Motor neuron (in vitro differentiated cells): ENCODE data around the gene SLC12A6. TPM values are rescaled to one million over a fixed set of nuclear protein-coding genes. Genes with fewer than 3 reads are reported as not detected.

Source experiments
- ATAC-seq, 8 experiments: fragments of 200-7000 bp; cut with Tn5 transposase; replicated peaks in 6 of 8; 2 replicates each; pipeline ENCODE4 v1.8.0; 2021; ENCODE audit warnings: mild to moderate bottlenecking in 8 of 8, moderate library complexity in 8 of 8
- H3K27ac ChIP-seq, 2 donors: fragments of 250-450 bp; sonication (Bioruptor Pico); 2 replicates each; pipeline ENCODE4 v1.9.0; 2021; ENCODE audit warnings: antibody characterized with exemption in 2 of 2, mild to moderate bottlenecking in 2 of 2, moderate library complexity in 1 of 2
- H3K4me1 ChIP-seq, 2 donors: fragments of 250-450 bp; sonication (Bioruptor Pico); replicated peaks in 1 of 2; 2 replicates each; pipeline ENCODE4 v1.6.1; 2021; ENCODE audit warnings: antibody characterized with exemption in 2 of 2, mild to moderate bottlenecking in 2 of 2, moderate library complexity in 1 of 2
- H3K4me3 ChIP-seq, 5 donors: fragments of 250-450 bp; sonication (Bioruptor Pico); 2 replicates each; pipeline ENCODE4 v1.9.0; 2021; ENCODE audit warnings: antibody characterized with exemption in 5 of 5, mild to moderate bottlenecking in 5 of 5, moderate library complexity in 4 of 5
- WGBS, 10 experiments: fragments of 450-650 bp; shearing (Covaris generic); methylation state at CpG; one replicate each; pipeline ENCODE4 v1.0.0; 2022; 5-methylcytosine and 5-hydroxymethylcytosine counted together
- in situ Hi-C, 9 experiments: fragments of 400-800 bp; cut with MboI; loops; one replicate each; pipeline ENCODE4 v1.15.0; 2021; ENCODE audit warnings: low sequenced_read_pairs in 9 of 9, low pct_unique_long_range_greater_than_20kb in 2 of 9; ENCODE audit not compliant: unreplicated experiment in 9 of 9
- total RNA-seq, 8 experiments: library from RNA; unstranded; fragments of 300-600 nt; gene quantifications; 2 replicates each; pipeline versions ENCODE4 v1.2.3 to v1.2.4, GENCODE V29; 2022

The SLC12A6 gene
- total RNA-seq, 8 experiments from 2014 or later, result 9.6 to 21.8 (median 13.7) TPM

- in situ Hi-C loops, result loop anchor here in 2 of 9 experiments (25.0 kb wide), 2 partner anchors 100 to 250 kb away; partner anchors contain the start of gene EMC4 (in 2 of the 2)
- Histone ChIP-seq H3K4me3 (peak overlapping the region; percentile 67 to 98 (median 77)), H3K4me1 (peaks cover 14 to 25% of the 10 kb centered on the region in 2 donors), H3K27ac (peak overlapping the region; percentile 80 to 90)
- WGBS, 10 experiments, result 0 to 40% (median 5%) methylated on average over 1 to 8 of the region's 26 CpGs; no CpG with 5 or more reads in 2 of the 10 experiments
- ATAC-seq, result peak in 1 of 8 experiments; percentile 22
Observed at GRCh38 chr15:34336991-34337556, 507 bp downstream of the SLC12A6 start.

DNA sequence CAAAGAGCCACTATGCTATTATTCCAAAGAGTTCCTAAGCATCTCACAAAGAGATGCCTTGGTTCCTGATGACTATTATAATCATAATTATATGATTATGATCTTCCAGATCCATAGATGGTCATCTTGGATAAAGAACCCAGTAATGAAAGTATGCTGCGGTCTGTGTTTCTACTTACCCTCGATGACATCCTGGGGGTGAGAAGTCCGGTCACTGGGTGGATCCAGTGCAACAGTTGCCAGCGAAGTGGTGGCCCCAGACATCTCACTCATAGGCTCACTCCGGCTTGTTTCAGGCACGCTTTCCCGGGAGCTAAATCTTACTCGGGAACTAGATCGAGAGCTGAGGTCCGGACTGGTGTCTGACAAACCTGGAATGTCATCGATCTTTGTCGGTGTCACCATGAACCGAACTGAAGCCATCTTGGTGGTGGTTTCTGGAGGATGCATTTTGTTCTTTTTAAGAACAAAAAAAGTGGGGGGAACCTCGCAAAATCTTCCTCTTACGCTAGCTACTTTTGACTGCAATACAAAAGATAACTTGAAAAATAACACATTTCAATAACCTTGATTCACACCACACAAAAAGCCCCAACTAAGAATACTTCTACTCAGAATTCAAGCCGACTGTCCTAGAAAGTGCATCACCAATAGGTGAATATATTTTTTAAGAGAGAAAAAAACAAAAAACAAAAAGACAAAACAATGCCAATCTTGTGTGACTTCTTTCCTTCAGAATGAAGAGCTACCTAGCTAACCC is 1.2 kb downstream of the SLC12A6 start:
- ATAC-seq, result no peak
- WGBS, 10 experiments, result 75 to 97% (median 84%) methylated on average over 2 to 12 of the region's 16 CpGs; no CpG with 5 or more reads in 1 of the 10 experiments

DNA sequence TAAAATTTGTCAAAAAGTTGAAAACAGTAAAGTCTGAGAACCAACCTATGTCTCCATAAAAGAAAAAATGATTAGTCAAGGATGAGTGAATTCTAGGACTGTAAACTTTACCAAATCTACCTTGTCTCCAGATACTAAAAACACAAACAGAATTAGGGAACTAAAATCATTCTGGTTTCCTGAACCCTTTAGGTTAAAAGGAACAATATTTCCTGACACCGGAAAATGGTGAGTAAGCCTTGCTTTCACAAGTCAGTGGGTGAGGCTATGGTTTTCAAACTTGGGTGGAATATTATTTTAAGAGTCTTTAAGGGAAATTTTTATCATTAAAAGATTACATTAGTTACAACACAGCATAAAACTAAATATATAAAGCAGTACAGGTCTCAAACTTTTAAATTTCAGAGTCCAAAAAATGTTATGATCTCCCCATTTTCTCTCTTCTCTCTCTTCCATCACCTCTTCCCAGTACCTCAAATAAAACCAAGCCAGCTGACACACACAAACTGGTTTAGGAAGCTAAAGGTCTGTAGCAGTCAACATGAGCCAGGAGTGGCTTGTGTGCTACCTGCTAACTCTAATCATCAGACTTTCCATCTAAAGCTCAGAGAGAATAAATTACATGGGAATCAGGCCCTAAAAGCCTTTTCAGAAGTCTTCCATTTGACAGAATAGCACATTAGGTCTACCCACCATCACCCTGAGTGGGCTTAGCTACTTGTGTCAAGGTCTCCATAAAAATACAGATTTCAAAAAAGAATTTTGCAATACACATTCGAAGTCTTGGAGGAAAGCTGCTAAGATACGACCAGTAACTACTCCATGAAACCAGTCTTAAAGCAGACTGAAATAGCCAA is 2.2 kb downstream of the SLC12A6 start:
- peak overlapping the region in 1 of 5 donors; percentile 8 for H3K4me3 ChIP-seq
- in situ Hi-C loops, result loop anchor here in 2 of 9 experiments (25.0 kb wide), 2 partner anchors 98 to 248 kb away; partner anchors contain the start of gene EMC4 (in 2 of the 2)
- ATAC-seq, result no peak
- H3K27ac ChIP-seq, result no peak overlapping the region
- peaks cover 11 to 25% of the 10 kb centered on the region in 2 donors for H3K4me1 ChIP-seq
- WGBS, 10 experiments, result 37 to 100% (median 91%) methylated on average over 1 to 3 of the region's 3 CpGs; no CpG with 5 or more reads in 1 of the 10 experiments

More for the DNA sequence above, 1.2 kb downstream of the SLC12A6 start:
- Histone ChIP-seq H3K4me3 (peak overlapping the region; percentile 67 to 98 (median 77)), H3K27ac (no peak overlapping the region), H3K4me1 (peaks cover 11 to 25% of the 10 kb centered on the region in 2 donors)
- in situ Hi-C loops, result loop anchor here in 2 of 9 experiments (25.0 kb wide), 2 partner anchors 99 to 249 kb away; partner anchors contain the start of gene EMC4 (in 2 of the 2)

DNA sequence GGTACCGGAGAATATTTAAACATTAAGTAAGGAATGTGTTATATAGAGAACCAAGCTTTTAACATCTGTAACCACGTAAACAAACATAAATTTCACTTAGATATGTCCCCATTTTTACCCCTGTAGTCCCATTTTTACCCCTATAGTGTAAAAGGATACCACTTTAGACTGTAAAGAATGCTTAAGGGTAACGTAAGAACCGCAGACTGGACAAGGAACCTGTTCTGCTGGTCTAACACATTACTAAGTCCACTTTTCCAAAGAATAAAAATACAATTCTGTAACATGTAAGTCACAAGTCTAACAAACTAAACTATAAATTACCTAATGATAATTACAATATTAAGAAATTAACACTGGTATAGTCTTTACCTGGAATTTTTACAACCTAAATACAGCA is 2.9 kb downstream of the SLC12A6 start:
- no peak overlapping the region for H3K27ac ChIP-seq
- H3K4me1 ChIP-seq, result peaks cover 11 to 25% of the 10 kb centered on the region in 2 donors
- in situ Hi-C loops, result loop anchor here in 2 of 9 experiments (25.0 kb wide), 2 partner anchors 97 to 247 kb away; partner anchors contain the start of gene EMC4 (in 2 of the 2)
- ATAC-seq, result no peak
- WGBS, 10 experiments, result 66 to 89% (median 78%) methylated on average over 3 to 4 of the region's 4 CpGs
- no peak overlapping the region for H3K4me3 ChIP-seq

DNA sequence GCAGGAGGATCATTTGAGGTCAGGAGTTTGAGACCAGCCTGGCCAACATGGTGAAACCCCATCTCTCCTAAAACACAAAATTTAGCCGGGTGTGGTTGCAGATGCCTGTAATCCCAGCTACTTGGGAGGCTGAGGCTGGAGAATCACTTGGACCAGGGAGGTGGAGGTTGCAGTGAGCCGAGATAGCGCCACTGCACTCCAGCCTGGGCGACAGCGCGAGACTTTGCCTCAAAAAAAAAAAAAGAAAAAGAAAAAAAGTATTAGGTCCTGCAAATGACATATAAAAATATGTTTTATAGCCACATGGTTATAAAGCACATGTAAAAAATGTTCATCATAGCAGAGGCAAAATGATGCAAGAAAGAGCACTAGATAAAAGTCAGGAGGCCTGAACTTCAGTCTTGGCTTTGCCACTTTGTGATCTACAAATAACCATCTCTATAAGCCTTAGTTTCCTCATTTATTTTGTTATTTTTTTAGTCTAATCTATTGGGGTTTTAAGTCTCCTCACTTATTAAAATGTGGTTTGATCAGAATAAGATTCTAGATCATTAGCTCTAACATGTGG is 4.9 kb downstream of the SLC12A6 start:
- Histone ChIP-seq H3K4me3 (no peak overlapping the region), H3K4me1 (peaks cover 8 to 25% of the 10 kb centered on the region in 2 donors), H3K27ac (no peak overlapping the region)
- ATAC-seq, result no peak
- in situ Hi-C loops, result loop anchor here in 2 of 9 experiments (25.0 kb wide), 2 partner anchors 95 to 245 kb away; partner anchors contain the start of gene EMC4 (in 2 of the 2)
- 83 to 100% (median 100%) methylated on average over 1 to 6 of the region's 6 CpGs; no CpG with 5 or more reads in 1 of the 10 experiments for WGBS, 10 experiments

GRCh38 chr15:34331809-34332208 is 5.8 kb downstream of the SLC12A6 start:
- no peak for ATAC-seq
- H3K4me3 ChIP-seq, result no peak overlapping the region
- WGBS, 10 experiments, result 64 to 100% (median 89%) methylated on average over 1 to 2 of the region's 2 CpGs
- no peak overlapping the region for H3K27ac ChIP-seq
- in situ Hi-C loops, result loop anchor here in 2 of 9 experiments (25.0 kb wide), 2 partner anchors 95 to 245 kb away; partner anchors contain the start of gene EMC4 (in 2 of the 2)
- peaks cover 5 to 23% of the 10 kb centered on the region in 2 donors for H3K4me1 ChIP-seq

DNA sequence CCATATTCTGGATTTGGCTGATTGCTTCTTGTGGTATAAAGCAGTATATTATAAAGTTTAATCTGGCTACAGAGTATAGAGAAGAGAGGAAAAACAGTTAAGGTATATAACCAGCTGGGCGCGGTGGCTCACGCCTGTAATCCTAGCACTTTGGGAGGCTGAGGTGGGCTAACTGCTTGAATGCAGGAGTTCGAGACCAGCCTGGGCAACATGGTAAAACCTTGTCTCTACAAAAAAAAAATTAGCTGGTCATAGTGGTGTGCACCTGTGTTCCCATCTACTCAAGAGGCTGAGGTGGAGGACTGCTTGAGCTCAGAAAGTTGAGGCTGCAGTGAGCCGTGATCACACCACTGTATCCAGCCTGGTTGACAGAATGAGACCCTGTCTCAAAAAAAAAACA is 7.3 kb downstream of the SLC12A6 start:
- Histone ChIP-seq H3K4me3 (no peak overlapping the region), H3K4me1 (peaks cover 0 to 7% of the 10 kb centered on the region in 2 donors), H3K27ac (no peak overlapping the region)
- 40 to 100% (median 98%) methylated on average over 1 to 5 of the region's 5 CpGs; no CpG with 5 or more reads in 2 of the 10 experiments for WGBS, 10 experiments
- in situ Hi-C loops, result loop anchor here in 2 of 9 experiments (25.0 kb wide), 2 partner anchors 93 to 243 kb away; partner anchors contain the start of gene EMC4 (in 2 of the 2)
- ATAC-seq, result no peak

GRCh38 chr15:34329006-34329405 is 8.6 kb downstream of the SLC12A6 start:
- 11 to 80% (median 47%) methylated on average over 1 to 2 of the region's 2 CpGs; no CpG with 5 or more reads in 1 of the 10 experiments for WGBS, 10 experiments

DNA sequence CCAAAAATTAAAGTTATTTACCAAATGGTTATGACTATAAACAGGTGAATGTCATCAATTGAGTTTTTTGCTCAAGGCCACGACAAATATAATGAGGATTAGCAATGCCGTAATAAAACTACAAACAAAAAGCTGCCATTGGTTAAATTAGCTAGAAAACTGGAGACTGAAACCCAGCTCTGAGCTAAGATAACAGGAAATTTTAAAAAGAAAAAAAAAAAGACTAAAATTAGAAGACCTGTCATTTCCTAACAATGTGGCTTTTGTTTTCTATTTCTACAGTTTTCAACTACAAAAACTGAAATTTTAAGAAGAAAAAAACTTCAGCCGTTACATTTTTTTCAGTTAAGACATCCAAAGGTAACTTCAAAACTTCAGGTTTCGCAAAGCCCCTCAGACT is 9.7 kb downstream of the SLC12A6 start:
- in situ Hi-C loops, result loop anchor here in 2 of 9 experiments (25.0 kb wide), 2 partner anchors 91 to 241 kb away; partner anchors contain the start of gene EMC4 (in 2 of the 2)
- Histone ChIP-seq H3K27ac (no peak overlapping the region), H3K4me1 (no peaks in the 10 kb centered on the region), H3K4me3 (no peak overlapping the region)
- ATAC-seq, result no peak
- WGBS, 10 experiments, result 81 to 100% (median 94%) methylated on average over 3 to 4 of the region's 4 CpGs

More at GRCh38 chr15:34329006-34329405, 8.6 kb downstream of the SLC12A6 start:
- no peak overlapping the region for H3K27ac ChIP-seq
- no peaks in the 10 kb centered on the region for H3K4me1 ChIP-seq
- in situ Hi-C loops, result loop anchor here in 2 of 9 experiments (25.0 kb wide), 2 partner anchors 92 to 242 kb away; partner anchors contain the start of gene EMC4 (in 2 of the 2)
- ATAC-seq, result no peak
- H3K4me3 ChIP-seq, result no peak overlapping the region

DNA sequence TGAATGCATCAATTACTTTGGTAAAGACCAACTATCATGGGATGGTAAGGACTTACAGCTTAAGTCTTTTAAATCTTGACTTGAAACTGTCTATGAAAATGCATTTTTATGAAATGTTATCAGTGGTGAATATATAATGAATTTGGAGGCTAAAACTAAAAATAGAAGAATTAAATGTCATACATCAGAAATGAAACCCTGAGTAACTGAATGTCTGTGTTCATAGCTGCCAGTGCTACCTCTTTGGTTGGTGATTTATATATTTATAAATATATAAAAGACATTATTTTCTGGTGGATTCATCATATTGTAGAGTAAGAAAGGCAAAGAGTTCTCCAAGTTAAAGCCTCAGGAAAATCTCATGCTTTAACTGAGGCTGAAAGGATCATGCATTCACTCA is 12.2 kb downstream of the SLC12A6 start:
- in situ Hi-C loops, result loop anchor here in 2 of 9 experiments (25.0 kb wide), 2 partner anchors 88 to 238 kb away; partner anchors contain the start of gene EMC4 (in 2 of the 2)
- no peaks in the 10 kb centered on the region for H3K4me1 ChIP-seq
- H3K4me3 ChIP-seq, result no peak overlapping the region
- no peak for ATAC-seq
- no peak overlapping the region for H3K27ac ChIP-seq

DNA sequence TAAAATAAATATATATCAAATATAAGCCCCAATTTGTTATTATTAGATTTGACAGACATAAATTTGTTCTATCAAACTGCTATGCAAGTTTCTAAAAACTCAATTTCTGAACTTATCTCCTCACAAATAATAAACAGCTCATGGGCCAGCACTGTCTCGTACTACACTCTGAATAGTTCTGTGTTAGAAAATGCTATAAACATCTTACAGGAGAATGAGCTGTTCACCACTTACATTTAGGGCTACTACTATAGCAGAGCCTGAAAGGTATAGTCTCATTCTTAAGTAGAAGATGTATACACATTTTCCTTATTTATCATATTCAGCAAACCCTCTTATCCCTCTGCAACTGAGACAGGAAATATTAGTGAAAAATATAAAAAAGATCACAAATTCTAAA is 12.6 kb downstream of the SLC12A6 start:
- H3K27ac ChIP-seq, result no peak overlapping the region
- in situ Hi-C loops, result loop anchor here in 2 of 9 experiments (25.0 kb wide), 2 partner anchors 88 to 238 kb away; partner anchors contain the start of gene EMC4 (in 2 of the 2)
- WGBS, 10 experiments, result 57 to 100% (median 100%) methylated on average over 1 of the region's 1 CpG; no CpG with 5 or more reads in 1 of the 10 experiments
- no peaks in the 10 kb centered on the region for H3K4me1 ChIP-seq
- ATAC-seq, result no peak
- H3K4me3 ChIP-seq, result no peak overlapping the region

GRCh38 chr15:34323217-34323616 is 14.4 kb downstream of the SLC12A6 start:
- no peak overlapping the region for H3K27ac ChIP-seq
- in situ Hi-C loops, result no loop called here
- H3K4me1 ChIP-seq, result peaks cover 0 to 3% of the 10 kb centered on the region in 2 donors
- 67 to 100% (median 89%) methylated on average over 1 to 6 of the region's 10 CpGs for WGBS, 10 experiments
- no peak overlapping the region for H3K4me3 ChIP-seq
- ATAC-seq, result no peak
